Stimulated activated CD4-positive, alpha-beta T cell treated with anti-CD3 and anti-CD28 coated beads, Interleukin-2, amount 100 ng/mL, for 24 hours (primary cell): ENCODE results near the gene NPR2.

ENCODE experiments used
- DNase-seq, 2 donors: peaks; one replicate each; pipeline ENCODE4 v3.0.0-alpha.2; 2020

Gene NPR2

GRCh38 chr9:35801328-35802128 is 10.1 kb downstream of the NPR2 start:
- no peak for DNase-seq

GRCh38 chr9:35806101-35806500 is 14.7 kb downstream of the NPR2 start:
- no peak for DNase-seq

GRCh38 chr9:35808433-35808832 is 17.0 kb downstream of the NPR2 start:
- DNase-seq = no peak

- DNase-seq = no peak
Measured at GRCh38 chr9:35810122-35810521, 18.7 kb downstream of the NPR2 start.

DNA sequence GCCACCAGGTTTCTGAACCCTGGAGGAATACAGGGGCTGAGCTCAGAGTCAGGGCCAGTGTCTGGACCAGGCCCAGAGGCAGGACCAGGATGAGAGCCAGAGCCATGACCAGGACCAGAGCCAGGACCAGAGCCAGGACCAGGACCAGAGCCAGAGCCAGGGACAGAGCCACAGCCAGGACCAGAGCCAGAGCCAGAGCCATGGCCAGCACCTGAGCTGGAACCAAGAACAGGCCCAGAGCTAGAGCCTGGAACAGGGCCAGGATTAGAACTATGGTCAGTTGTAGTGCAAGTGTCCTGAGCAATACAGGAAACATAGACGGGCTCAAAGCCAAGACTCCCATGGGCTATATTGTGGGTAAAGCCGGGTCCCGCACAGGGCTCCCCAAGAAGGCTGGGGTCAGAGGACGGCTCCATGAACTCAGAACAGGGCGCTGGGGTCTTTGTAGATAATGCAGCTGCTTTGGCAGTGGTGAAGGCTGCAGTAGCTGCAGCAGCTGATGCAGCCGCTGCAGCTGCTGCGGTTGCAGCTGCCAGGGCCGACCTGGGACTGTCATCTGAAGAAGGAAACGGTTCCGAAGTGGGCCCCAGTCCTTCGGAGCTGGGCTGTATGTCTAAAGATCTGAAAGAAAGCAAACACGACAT is 20.1 kb downstream of the NPR2 start:
- no peak for DNase-seq

DNA sequence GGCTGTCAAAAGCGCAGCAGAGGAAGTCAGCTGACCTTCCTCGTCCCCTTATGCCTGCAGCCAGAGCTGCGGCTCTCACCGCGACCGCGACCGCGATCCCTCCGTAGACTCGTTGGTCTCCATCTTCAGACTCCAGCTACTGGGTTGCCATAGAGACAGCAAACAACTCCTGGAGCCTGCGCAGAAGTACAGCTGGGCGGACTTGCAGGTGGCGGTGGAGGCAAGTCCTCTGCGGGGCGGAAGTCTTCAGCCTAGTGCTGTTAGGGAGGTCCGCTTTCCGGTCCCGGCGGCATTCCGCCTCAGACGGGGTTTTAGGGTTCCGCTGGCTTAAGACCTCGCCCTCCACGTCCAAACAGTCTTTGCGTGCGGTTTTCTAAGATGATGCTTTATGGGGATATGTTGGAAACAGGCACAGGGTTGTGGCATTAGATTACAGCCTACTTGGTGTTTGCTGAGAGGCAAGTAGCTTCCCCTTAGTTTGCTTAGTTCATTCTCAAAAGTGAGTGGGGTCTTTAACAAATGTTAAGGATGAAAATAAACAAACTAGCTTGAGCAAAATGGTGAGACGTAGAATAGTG is 20.7 kb downstream of the NPR2 start, which contains the start of gene SPAG8:
Gene SPAG8 (minus strand): TSS at position 238 of the 578 bp plus-strand sequence. CDS start 115 bp downstream, at position 123.
- peak; percentile 90 to 94 for DNase-seq

DNA sequence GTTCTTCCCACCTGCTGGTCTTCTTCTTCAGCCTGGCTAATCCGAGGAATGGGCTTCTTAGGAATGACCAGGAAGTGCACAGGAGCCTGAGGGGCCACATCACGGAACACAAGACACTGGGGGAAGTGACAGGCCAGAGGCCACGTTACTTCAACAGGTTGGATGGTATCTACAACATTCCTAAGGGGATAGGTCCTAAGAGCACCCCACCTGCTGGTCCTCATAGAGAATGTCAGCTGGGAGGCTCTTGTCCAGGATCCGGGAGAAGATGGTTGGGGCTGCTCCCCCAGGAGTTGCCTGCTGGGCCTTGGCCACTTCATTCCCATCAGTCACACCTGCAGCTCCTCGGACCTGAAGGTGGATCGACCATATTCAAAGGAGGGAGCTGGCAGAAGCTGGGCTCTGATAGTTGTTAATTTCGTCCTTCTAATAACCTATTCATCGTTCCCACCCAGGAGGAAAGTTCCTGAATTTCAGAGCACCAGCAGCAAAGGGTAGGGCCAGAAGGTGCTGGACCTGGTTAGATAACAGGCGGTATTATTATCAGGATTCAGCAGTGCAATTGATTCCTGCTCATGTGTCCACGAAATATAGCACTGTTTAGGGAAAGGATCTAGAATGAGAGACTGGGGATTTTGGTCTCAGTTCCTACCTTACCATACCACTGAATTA is 22.2 kb downstream of the NPR2 start:
- no peak for DNase-seq

DNA sequence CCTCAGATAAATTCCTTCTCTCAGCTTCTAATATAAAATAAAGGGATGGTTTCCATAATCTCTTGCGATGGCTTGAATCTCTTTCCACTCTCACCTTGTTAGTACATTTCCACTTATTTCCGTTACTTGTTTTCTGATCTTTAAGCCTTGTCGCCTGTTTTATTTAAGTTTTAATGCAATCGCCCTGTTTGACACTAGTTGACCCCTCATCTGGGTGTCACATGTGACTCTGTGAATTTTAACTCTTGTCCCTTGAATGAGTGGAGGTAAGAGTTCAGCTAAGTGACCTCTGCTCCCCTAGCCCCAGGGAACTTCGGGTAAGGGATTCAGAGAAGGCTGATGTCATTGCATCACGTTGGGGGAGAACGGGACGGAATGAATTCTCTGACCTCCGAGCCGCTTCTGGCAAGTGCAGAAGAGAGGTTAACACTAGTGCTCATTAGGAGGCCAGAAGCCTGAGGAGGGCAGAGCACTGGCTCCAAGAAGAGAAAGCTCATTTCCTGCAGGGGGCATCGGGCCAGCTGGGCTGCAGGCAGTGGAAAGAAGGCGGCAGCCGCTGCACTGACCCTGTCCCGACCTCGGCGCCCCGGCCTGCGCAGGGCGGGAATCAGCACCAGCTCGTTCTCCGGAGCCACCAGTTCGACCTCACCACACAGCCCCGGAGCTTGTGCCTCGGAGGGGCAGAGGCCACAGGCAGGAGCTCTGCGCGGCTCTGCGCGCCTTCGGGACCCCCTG is 22.9 kb downstream of the NPR2 start:
- peak; percentile 44 to 52 for DNase-seq

DNA sequence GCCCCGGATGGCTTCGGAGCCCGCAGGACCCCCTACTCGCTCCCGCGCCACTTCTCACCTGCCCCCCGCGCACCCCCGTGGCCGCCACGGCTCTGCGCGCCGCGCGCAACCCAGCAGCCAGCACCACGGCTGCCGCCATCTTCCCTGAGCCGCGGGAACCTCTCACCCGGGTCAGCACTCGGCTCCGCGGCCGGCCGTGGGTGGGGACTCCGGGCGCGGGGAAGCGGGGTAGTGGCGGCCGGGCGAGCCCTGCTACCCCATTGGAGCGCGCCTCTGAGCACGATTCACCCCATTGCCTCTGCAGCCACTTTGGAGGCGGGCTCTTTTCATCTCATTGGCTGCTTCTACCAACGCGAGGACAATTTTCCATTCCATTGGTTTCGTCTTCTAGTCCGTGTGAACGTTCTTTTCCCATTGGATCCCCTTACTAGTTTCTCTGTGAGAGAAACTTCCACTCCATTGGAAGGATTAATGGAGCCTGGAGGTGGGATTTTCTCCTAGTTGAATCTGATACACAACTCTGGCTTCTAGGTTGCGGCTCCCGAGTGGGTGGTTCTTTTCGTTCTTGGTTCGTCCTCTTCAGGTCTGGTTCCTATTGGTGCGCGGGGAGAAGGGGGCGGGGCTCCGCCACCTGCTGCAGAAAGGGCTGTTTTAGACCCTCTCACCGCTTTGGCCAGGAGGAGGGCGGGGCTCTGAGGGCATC is 23.6 kb downstream of the NPR2 start, which contains the start of gene HINT2:
Gene HINT2 (minus strand): TSS at position 202 of the 703 bp plus-strand sequence. CDS start 63 bp downstream, at position 139.
- peak; percentile 98 to 99 for DNase-seq

DNA sequence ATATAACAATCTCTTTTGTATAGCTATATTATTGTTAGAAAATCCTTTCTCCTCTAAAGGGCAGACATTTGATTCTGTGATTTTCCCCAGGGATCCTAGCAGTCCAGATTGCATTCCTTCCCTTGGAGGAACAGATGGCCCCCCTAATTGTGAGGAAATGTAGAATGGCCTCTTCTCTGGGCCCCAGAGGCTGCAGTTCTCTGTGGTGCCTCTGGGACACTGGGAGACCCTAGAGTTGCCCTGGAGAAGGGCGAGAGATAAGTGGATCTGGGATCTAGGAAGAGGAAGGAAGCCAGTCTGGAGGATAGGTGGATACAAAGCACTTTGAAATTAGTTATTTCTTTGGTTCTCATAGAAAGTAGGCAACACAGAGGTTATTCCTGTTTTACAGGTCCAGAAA is 25.3 kb downstream of the NPR2 start:
- DNase-seq = no peak

GRCh38 chr9:35818341-35818740 is 26.9 kb downstream of the NPR2 start:
- DNase-seq = no peak

- no peak for DNase-seq
Measured at GRCh38 chr9:35820076-35820475, 28.7 kb downstream of the NPR2 start.

- no peak for DNase-seq
Measured at GRCh38 chr9:35822926-35823325, 31.5 kb downstream of the NPR2 start.

- DNase-seq = peak; percentile 22 to 37
Measured at GRCh38 chr9:35826071-35826701, 34.8 kb downstream of the NPR2 start.

DNA sequence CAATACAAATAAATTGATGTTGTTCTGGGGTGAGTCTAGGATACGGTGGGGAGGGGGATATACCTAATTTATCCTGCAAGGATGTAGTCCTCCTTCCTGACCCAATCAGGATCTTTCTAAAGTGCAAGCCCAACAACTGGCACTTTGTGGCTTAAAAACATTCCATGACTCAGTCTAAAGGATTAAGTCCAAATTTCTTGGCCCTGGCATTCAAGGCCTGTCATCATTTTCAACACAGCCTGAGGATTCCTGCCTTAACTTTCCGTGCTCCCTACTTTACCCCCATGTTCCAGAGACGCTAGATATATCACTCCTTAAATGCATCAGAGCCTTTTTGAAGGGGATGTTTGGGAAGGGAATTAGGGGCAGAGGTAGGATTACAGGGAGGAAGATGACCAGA is 36.1 kb downstream of the NPR2 start:
- DNase-seq = no peak

- peak; percentile 39 to 43 for DNase-seq
Measured at GRCh38 chr9:35828716-35829083, 37.3 kb downstream of the NPR2 start, which contains the start of gene FAM221B. Gene FAM221B, minus strand, starts transcription at chr9:35828732. Its CDS starts 2,571 bp downstream, at chr9:35826161.

DNA sequence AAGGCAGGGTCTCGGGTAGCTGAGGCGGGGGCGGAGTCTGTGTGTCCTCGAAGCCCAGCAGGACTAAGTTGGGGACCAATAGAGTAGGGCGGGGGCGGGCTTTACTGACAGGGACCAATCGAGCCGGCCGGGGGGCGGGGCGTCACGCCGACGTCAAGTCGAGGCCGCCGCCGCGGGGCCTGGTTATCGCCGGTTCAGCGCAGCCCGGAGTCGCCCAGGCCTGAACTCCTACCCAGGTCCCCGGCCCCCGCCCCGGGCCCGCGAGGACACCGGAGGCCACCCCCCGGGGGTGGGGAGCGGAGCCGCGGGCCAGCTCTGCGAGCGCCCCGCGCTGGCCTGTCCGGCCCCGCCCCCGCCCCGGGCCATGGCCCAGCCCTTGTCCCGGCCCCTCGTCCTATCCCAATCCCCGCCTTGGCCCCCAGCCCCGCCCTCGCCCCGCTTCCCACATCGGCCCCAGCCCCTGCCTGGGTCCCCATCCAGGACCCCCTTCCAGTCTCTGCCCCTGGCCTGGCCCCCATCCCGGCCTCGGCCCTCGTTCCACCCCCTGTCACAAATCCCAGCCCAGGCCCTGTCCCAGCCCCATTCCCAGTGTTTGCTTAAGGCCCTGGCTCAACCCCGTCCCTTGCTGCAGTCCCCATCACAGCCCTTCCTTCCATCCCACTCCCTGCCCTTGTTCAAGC is 37.8 kb downstream of the NPR2 start, which contains the start of gene TMEM8B:
Gene TMEM8B (plus strand): TSS at position 145 of the 680 bp plus-strand sequence. CDS start 220 bp downstream, at position 365.
- DNase-seq = peak; percentile 98

GRCh38 chr9:35829764-35830096 is 38.3 kb downstream of the NPR2 start:
- no peak for DNase-seq

GRCh38 chr9:35831040-35831439 is 39.6 kb downstream of the NPR2 start:
- DNase-seq = no peak

DNA sequence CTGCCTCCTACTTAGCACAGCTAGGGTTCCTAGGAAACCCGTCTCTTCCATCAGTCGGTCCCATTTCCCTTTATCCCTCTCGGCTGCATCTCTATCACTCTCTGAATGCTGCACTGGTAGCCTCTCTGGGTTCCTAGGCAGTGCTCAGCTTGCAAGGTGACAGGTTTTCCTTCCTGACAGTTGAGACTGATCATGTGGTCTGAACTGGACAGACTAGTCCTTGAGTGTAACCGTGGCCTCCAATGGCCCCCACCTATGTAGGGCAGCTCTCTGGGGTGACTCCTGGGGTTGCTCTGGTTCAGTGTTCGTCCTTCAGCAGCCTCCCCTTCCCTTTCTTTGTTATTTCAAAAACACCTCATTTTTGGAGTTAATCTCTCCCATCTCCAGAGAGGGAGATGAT is 41.4 kb downstream of the NPR2 start:
- DNase-seq = no peak
